GM12878 (cell line): ENCODE data around the gene SRSF8. TPM values are rescaled to one million over a fixed set of nuclear protein-coding genes. Genes with fewer than 3 reads are reported as not detected.
A peak's percentile ranks its signal among the peaks of the same experiment; 100 is the strongest.

ENCODE experiments used
- ATAC-seq: fragments of 200-7000 bp; cut with Tn5 transposase; 3 replicates; pipeline ENCODE4 v1.9.1; 2020; ENCODE audit warnings: mild to moderate bottlenecking, moderate library complexity
- BruUV-seq: library from RNA; stranded (reverse); fragments of 400-500 nt; replicated peaks from 2 replicates; lab custom pipeline; 2021; lab: Mats Ljungman, UMichigan
- CTCF ChIA-PET: fragments of 300-600 bp; sonication (Branson Sonifier 250); formaldehyde crosslinking; extraction: SDS; loops from one replicate; lab custom pipeline; 2021; ENCODE audit warnings: inconsistent platforms; lab: Yijun Ruan, JAX
- POLR2A ChIA-PET: fragments of 350-600 bp; formaldehyde crosslinking; extraction: SDS; loops from one replicate; lab custom pipeline; 2021; ENCODE audit warnings: inconsistent platforms; lab: Charles Lee
- RAD21 ChIA-PET: fragments of 300-600 bp; sonication (Branson Sonifier 250); formaldehyde crosslinking; loops from one replicate; lab custom pipeline; 2023; ENCODE audit warnings: antibody characterized with exemption; ENCODE audit not compliant: unreplicated experiment; lab: Charles Lee
- SMC1A ChIA-PET: fragments of 300-600 bp; sonication (Branson Sonifier 250); formaldehyde crosslinking; loops from one replicate; lab custom pipeline; 2023; ENCODE audit not compliant: unreplicated experiment, uncharacterized antibody; lab: Charles Lee
- DNase-seq: peaks from one replicate; pipeline ENCODE4 v3.0.0-alpha.2; 2011; ENCODE audit warnings: low read depth, low spot score
- FAIRE-seq: peaks from 3 replicates; lab custom pipeline; 2011; peaks lifted over from hg19 to GRCh38; lab: Jason Lieb, UNC
- H2AFZ ChIP-seq: 2 replicates; pipeline ENCODE4 v1.6.0; 2011; ENCODE audit warnings: low read depth, low read length, control low read depth; ENCODE audit not compliant: control insufficient read depth
- H3K27ac ChIP-seq: 2 replicates; pipeline ENCODE4 v1.5.1; 2011; ENCODE audit warnings: control low read depth; ENCODE audit not compliant: control insufficient read depth, insufficient read depth
- H3K27me3 ChIP-seq, 2 experiments: replicated peaks in 1 of 2; 2 replicates each; pipeline versions ENCODE4 v1.6.0 to v1.6.1; 2011; ENCODE audit warnings: low read length in 1 of 2; ENCODE audit not compliant: control insufficient read depth in 2 of 2, insufficient read depth in 2 of 2
- H3K36me3 ChIP-seq, 2 experiments: 2 replicates each; pipeline ENCODE4 v1.5.1; 2011; ENCODE audit warnings: low read length in 1 of 2; ENCODE audit not compliant: control insufficient read depth in 2 of 2, insufficient read depth in 2 of 2
- H3K4me1 ChIP-seq: 2 replicates; pipeline ENCODE4 v1.6.1; 2011; ENCODE audit warnings: mild to moderate bottlenecking, low read length, moderate library complexity, mixed read lengths; ENCODE audit not compliant: control insufficient read depth, insufficient read depth
- H3K4me2 ChIP-seq: 2 replicates; pipeline ENCODE4 v1.6.0; 2011; ENCODE audit warnings: control low read depth; ENCODE audit not compliant: control insufficient read depth, insufficient read depth
- H3K4me3 ChIP-seq: fragments of 200-600 bp; sonication (generic); 2 replicates; pipeline ENCODE4 v1.5.1; 2016
- H3K79me2 ChIP-seq: 2 replicates; pipeline ENCODE4 v1.6.0; 2011; ENCODE audit warnings: low read length; ENCODE audit not compliant: control insufficient read depth, insufficient read depth
- H3K9ac ChIP-seq: 2 replicates; pipeline ENCODE4 v1.8.0; 2011; ENCODE audit warnings: low read length, control low read depth, mixed read lengths; ENCODE audit not compliant: control insufficient read depth, insufficient read depth
- H3K9me3 ChIP-seq: replicated peaks from 3 replicates; pipeline ENCODE4 v1.5.1; 2011; ENCODE audit warnings: mild to moderate bottlenecking, low read length; ENCODE audit not compliant: control insufficient read depth, insufficient read depth
- H4K20me1 ChIP-seq: 2 replicates; pipeline ENCODE4 v1.6.0; 2011; ENCODE audit not compliant: control insufficient read depth, insufficient read depth
- PKNOX1 ChIP-seq: fragments of 450-650 bp; IDR thresholded peaks from 2 replicates; pipeline ENCODE4 v1.6.1; 2016; ENCODE audit warnings: mild to moderate bottlenecking
- SMARCA5 ChIP-seq: fragments of 450-650 bp; IDR thresholded peaks from 2 replicates; pipeline ENCODE4 v1.6.1; 2017; ENCODE audit warnings: mild to moderate bottlenecking
- WGBS: methylation state at CpG from one replicate; pipeline ENCODE4 v1.1.6; 2016; ENCODE audit warnings: low lambda C conversion rate; ENCODE audit not compliant: insufficient replicate concordance, insufficient coverage; ENCODE audit errors: missing lambda C conversion rate; 5-methylcytosine and 5-hydroxymethylcytosine counted together
- in situ Hi-C: fragments of 300-500 bp; cut with MboI; formaldehyde crosslinking; loops from 9 replicates; pipeline ENCODE4 v1.14.3; 2018; ENCODE audit warnings: mixed read lengths
- intact Hi-C: fragments of 100-400 bp; cut with micrococcal nuclease; formaldehyde crosslinking; loops from one replicate; pipeline ENCODE4 v1.14.2; 2022; ENCODE audit not compliant: unreplicated experiment
- polyA plus RNA-seq, 11 experiments: library from polyadenylated mRNA; depleted of rRNA in 4 of 11; unstranded in 6 of 11; stranded (reverse) in 5 of 11; fragments of >200 nt; fragmentation: Nextera tagmentation in 4 of 11; fragmentation: Illumina TruSeq in 1 of 11; extraction: Ambion mirVana in 4 of 11; extraction: Trizol in 1 of 11; gene quantifications; 1 replicate in 1 of 11; 2 replicates in 10 of 11; pipeline versions ENCODE4 v1.2.1 to v1.2.3, GENCODE V29; 2011 to 2016; ENCODE audit warnings: inconsistent platforms in 2 of 11, missing spikeins in 2 of 11, low read depth in 1 of 11
- total RNA-seq, 4 experiments: library from RNA; depleted of rRNA in 3 of 4; stranded (reverse); fragments of >200 nt in 3 of 4; fragmentation: Illumina TruSeq in 1 of 4; extraction: Trizol in 1 of 4; gene quantifications; 2 replicates each; pipeline versions ENCODE4 v1.2.1 to v1.2.3, GENCODE V29; 2013 to 2021

Gene SRSF8
- total and polyA plus RNA-seq, 10 of the 15 experiments (the other 5 are each of a cell fraction or from before 2014, with no cell fraction given), result 14.2 to 43.1 (median 27.1) TPM

DNA sequence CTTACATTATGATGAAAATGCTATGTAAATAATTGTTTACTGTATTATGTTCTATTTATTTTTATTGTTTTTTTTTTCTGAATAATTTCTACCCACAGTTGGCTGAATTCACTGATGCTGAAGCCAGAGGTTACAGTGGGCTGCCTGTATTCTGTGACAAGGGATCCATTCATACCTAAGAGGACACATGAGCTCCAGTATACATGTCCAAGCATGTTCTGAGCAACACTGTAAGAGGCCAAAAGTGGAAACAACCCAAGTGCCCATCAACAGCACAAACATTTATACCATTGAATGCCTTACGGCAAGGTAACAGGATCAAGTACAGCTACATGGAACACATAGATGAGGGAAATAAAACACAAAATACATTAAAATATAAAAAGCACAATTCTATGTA lies 1.4 kb upstream of the SRSF8 start:
- ATAC-seq, result no peak
- no peak for FAIRE-seq

More for the DNA sequence above, 1.4 kb upstream of the SRSF8 start:
- no TSS peak for BruUV-seq
- WGBS, result 95% methylated on average over 1 of the region's 1 CpG
- H3K4me2 ChIP-seq, result no peak overlapping the region
- ChIA-PET POLR2A (interaction anchor here (1.4 to 11.1 kb wide), 3 partner anchors 26 to 725 kb away, joined by 4 to 139 read pairs (median 23); partner anchors contain the start of genes CEP57, ENDOD1 and FAM76B), SMC1A (interaction anchor here (1.5 to 14.9 kb wide), 7 partner anchors 9 to 168 kb away, joined by 3 to 315 read pairs (median 32); partner anchors contain the start of gene ENDOD1), CTCF (interaction anchor here (0.6 to 14.4 kb wide), 3 partner anchors 9 to 82 kb away, joined by 3 to 459 read pairs (median 8); no protein-coding TSS in a partner anchor), RAD21 (interaction anchor here (0.7 to 11.8 kb wide), 3 partner anchors 10 to 644 kb away, joined by 3 to 244 read pairs (median 6); partner anchors contain the start of gene ENDOD1)
- H3K4me3 ChIP-seq, result no peak overlapping the region
- DNase-seq, result no peak
- H2AFZ ChIP-seq, result no peak overlapping the region
- intact Hi-C loops (loop anchor here (5.0 to 10.0 kb wide), 3 partner anchors 88 to 697 kb away; no protein-coding TSS in a partner anchor), in situ Hi-C loops (no loop called here)
- TF ChIP-seq PKNOX1 (peak; percentile 27; the same call in 1 of the 2 replicates), SMARCA5 (no peak)
- peaks cover 26% of the 10 kb centered on the region for H3K79me2 ChIP-seq
- no peaks in the 10 kb centered on the region for H3K27me3 ChIP-seq
- H4K20me1 ChIP-seq, result no peaks in the 10 kb centered on the region
- H3K9ac ChIP-seq, result no peak overlapping the region
- 0 out of 4 replicates have a peak, but pooled peaks cover 0 to 1% of the 10 kb centered on the region in 2 experiments for H3K36me3 ChIP-seq
- H3K4me1 ChIP-seq, result no peaks in the 10 kb centered on the region
- no peak overlapping the region for H3K27ac ChIP-seq
- H3K9me3 ChIP-seq, result no peaks in the 10 kb centered on the region
